Large intestine (tissue), 3 donors: Measurements from ENCODE around the gene MAP7D1. TPM values are rescaled to one million over a fixed set of nuclear protein-coding genes. Genes with fewer than 3 reads are reported as not detected.
A peak's percentile ranks its signal among the peaks of the same experiment; 100 is the strongest.
"Not testable (repeated sequence)": the region's sequence is repeated elsewhere in the genome, so short reads cannot be mapped to it uniquely, and the experiment has no call there.

ENCODE experiments used
- DNase-seq, 2 donors: peaks; one replicate each; pipeline versions ENCODE4 v3.0.0 to v3.0.0-alpha.2; 2013
- H3K27ac ChIP-seq: one replicate; pipeline ENCODE4 v1.5.1; 2013; ENCODE audit warnings: low read length
- H3K27me3 ChIP-seq: 2 replicates; pipeline ENCODE4 v1.6.1; 2013; ENCODE audit warnings: low read length; ENCODE audit not compliant: control insufficient read depth, insufficient read depth
- H3K36me3 ChIP-seq: 2 replicates; pipeline ENCODE4 v1.6.1; 2013; ENCODE audit warnings: low read length; ENCODE audit not compliant: control insufficient read depth, insufficient read depth
- H3K4me1 ChIP-seq: one replicate; pipeline ENCODE4 v1.6.1; 2013; ENCODE audit warnings: low read length; ENCODE audit not compliant: control insufficient read depth, insufficient read depth
- H3K4me3 ChIP-seq: one replicate; pipeline ENCODE4 v1.5.1; 2013; ENCODE audit warnings: low read length
- H3K9me3 ChIP-seq: one replicate; pipeline ENCODE4 v1.6.1; 2013; ENCODE audit warnings: mild to moderate bottlenecking, low read depth, low read length, moderate library complexity; ENCODE audit not compliant: control insufficient read depth
- WGBS: methylation state at CpG from one replicate; pipeline ENCODE4 v1.1.5; 2013; ENCODE audit warnings: low lambda C conversion rate; ENCODE audit not compliant: insufficient coverage; 5-methylcytosine and 5-hydroxymethylcytosine counted together
- polyA plus RNA-seq: library from polyadenylated mRNA; unstranded; fragments of 120-200 nt; gene quantifications from one replicate; pipeline ENCODE4 v1.2.1, GENCODE V29; 2013

The MAP7D1 gene
- polyA plus RNA-seq, 1 donor = 38.6 TPM

- no peak for DNase-seq
- WGBS = no CpG with 5 or more reads among the region's 33 CpGs
- no peak overlapping the region for H3K27ac ChIP-seq
- no peaks in the 10 kb centered on the region for H3K27me3 ChIP-seq
- peaks cover 66% of the 10 kb centered on the region for H3K36me3 ChIP-seq
- H3K4me1 ChIP-seq = peaks cover 17% of the 10 kb centered on the region
- no peaks in the 10 kb centered on the region for H3K9me3 ChIP-seq
- no peak overlapping the region for H3K4me3 ChIP-seq
Observed at GRCh38 chr1:36177589-36178431, 21.9 kb downstream of the MAP7D1 start.

GRCh38 chr1:36178471-36179219 lies 22.7 kb downstream of the MAP7D1 start:
- no CpG with 5 or more reads among the region's 62 CpGs for WGBS
- Histone ChIP-seq H3K27ac (peak overlapping the region; percentile 83), H3K27me3 (no peaks in the 10 kb centered on the region), H3K9me3 (no peaks in the 10 kb centered on the region), H3K4me1 (peaks cover 17% of the 10 kb centered on the region), H3K4me3 (peak overlapping the region; percentile 26), H3K36me3 (peaks cover 57% of the 10 kb centered on the region)
- peak; percentile 85 to 94 for DNase-seq

GRCh38 chr1:36179220-36179600 lies 23.2 kb downstream of the MAP7D1 start:
- H3K4me1 ChIP-seq = peaks cover 17% of the 10 kb centered on the region
- H3K36me3 ChIP-seq = peaks cover 52% of the 10 kb centered on the region
- DNase-seq = no peak
- no CpG with 5 or more reads among the region's 19 CpGs for WGBS
- H3K9me3 ChIP-seq = no peaks in the 10 kb centered on the region
- peak overlapping the region; percentile 26 for H3K4me3 ChIP-seq
- H3K27ac ChIP-seq = peak overlapping the region; percentile 83
- H3K27me3 ChIP-seq = no peaks in the 10 kb centered on the region

- no peaks in the 10 kb centered on the region for H3K9me3 ChIP-seq
- no peak overlapping the region for H3K27ac ChIP-seq
- peaks cover 27% of the 10 kb centered on the region for H3K36me3 ChIP-seq
- H3K27me3 ChIP-seq = no peaks in the 10 kb centered on the region
- no peak overlapping the region for H3K4me3 ChIP-seq
- peaks cover 17% of the 10 kb centered on the region for H3K4me1 ChIP-seq
- WGBS = no CpG with 5 or more reads among the region's 2 CpGs
- DNase-seq = no peak
Observed at GRCh38 chr1:36182734-36183133, 26.8 kb downstream of the MAP7D1 start.

GRCh38 chr1:36183309-36183856 lies 27.4 kb downstream of the MAP7D1 start:
- no CpG with 5 or more reads among the region's 2 CpGs for WGBS
- Histone ChIP-seq H3K9me3 (no peaks in the 10 kb centered on the region), H3K27ac (peak overlapping the region; percentile 12), H3K36me3 (peaks cover 25% of the 10 kb centered on the region), H3K27me3 (no peaks in the 10 kb centered on the region), H3K4me3 (no peak overlapping the region), H3K4me1 (peaks cover 13% of the 10 kb centered on the region)
- no peak for DNase-seq

GRCh38 chr1:36187800-36188593 lies 32.0 kb downstream of the MAP7D1 start:
- WGBS = no CpG with 5 or more reads among the region's 9 CpGs
- H3K9me3 ChIP-seq = no peaks in the 10 kb centered on the region
- H3K4me1 ChIP-seq = peaks cover 2% of the 10 kb centered on the region
- peak; percentile 75 to 80 for DNase-seq
- H3K27me3 ChIP-seq = no peaks in the 10 kb centered on the region
- H3K36me3 ChIP-seq = no peaks in the 10 kb centered on the region
- H3K4me3 ChIP-seq = no peak overlapping the region
- no peak overlapping the region for H3K27ac ChIP-seq

GRCh38 chr1:36196805-36197204 lies 40.8 kb downstream of the MAP7D1 start:
- not testable (repeated sequence) for H3K27ac ChIP-seq, DNase-seq, H3K4me3 ChIP-seq, H3K4me1 ChIP-seq, H3K36me3 ChIP-seq, H3K27me3 ChIP-seq, H3K9me3 ChIP-seq
- WGBS = no CpG with 5 or more reads among the region's 12 CpGs

- DNase-seq = no peak
- H3K27ac ChIP-seq = no peak overlapping the region
- H3K4me1 ChIP-seq = no peaks in the 10 kb centered on the region
- no CpG with 5 or more reads among the region's 5 CpGs for WGBS
- H3K27me3 ChIP-seq = no peaks in the 10 kb centered on the region
- H3K36me3 ChIP-seq = no peaks in the 10 kb centered on the region
- H3K9me3 ChIP-seq = no peaks in the 10 kb centered on the region
- no peak overlapping the region for H3K4me3 ChIP-seq
Observed at GRCh38 chr1:36198641-36199040, 42.7 kb downstream of the MAP7D1 start.

- 63% methylated on average over 4 of the region's 13 CpGs for WGBS
Observed at GRCh38 chr1:36199934-36200741, 44.2 kb downstream of the MAP7D1 start.

More at GRCh38 chr1:36199934-36200741, 44.2 kb downstream of the MAP7D1 start:
- Histone ChIP-seq H3K4me1 (no peaks in the 10 kb centered on the region), H3K27me3 (no peaks in the 10 kb centered on the region), H3K36me3 (no peaks in the 10 kb centered on the region), H3K4me3 (no peak overlapping the region), H3K9me3 (no peaks in the 10 kb centered on the region), H3K27ac (no peak overlapping the region)
- no peak for DNase-seq
